Transverse colon (tissue), 4 donors: ENCODE results near the gene ARL6IP4. TPM values are rescaled to one million over a fixed set of nuclear protein-coding genes. Genes with fewer than 3 reads are reported as not detected.

ENCODE experiments used
- DNase-seq: peaks from one replicate; pipeline ENCODE4 v3.0.0-alpha.2; 2019
- H3K27ac ChIP-seq, 4 donors: fragments of 200-600 bp; sonication (generic); 2 replicates each; pipeline ENCODE4 v1.5.1; 2016 to 2018; ENCODE audit warnings: inconsistent platforms in 4 of 4
- H3K27me3 ChIP-seq: fragments of 200-600 bp; sonication (generic); 2 replicates; pipeline ENCODE4 v1.5.1; 2017; ENCODE audit warnings: inconsistent platforms
- H3K36me3 ChIP-seq, 4 donors: fragments of 200-600 bp; sonication (generic); 2 replicates each; pipeline ENCODE4 v1.5.1; 2017 to 2019; ENCODE audit warnings: inconsistent platforms in 4 of 4
- H3K4me1 ChIP-seq, 4 donors: fragments of 200-600 bp; sonication (generic); 2 replicates each; pipeline ENCODE4 v1.5.1; 2017 to 2020; ENCODE audit warnings: inconsistent platforms in 4 of 4
- H3K4me3 ChIP-seq, 4 donors: fragments of 200-600 bp; sonication (generic); 1 replicate in 1 of 4; 2 replicates in 3 of 4; pipeline versions ENCODE4 v1.5.1 to v1.6.1; 2017 to 2019; ENCODE audit warnings: inconsistent platforms in 4 of 4
- H3K9me3 ChIP-seq, 2 donors: fragments of 200-600 bp; sonication (generic); 2 replicates each; pipeline ENCODE4 v1.5.1; 2017 to 2019; ENCODE audit warnings: inconsistent platforms in 2 of 2
- CTCF ChIP-seq, 5 experiments: fragments of 200-600 bp in 3 of 5; fragments of 450-650 bp in 2 of 5; sonication (generic) in 3 of 5; IDR thresholded peaks; 1 replicate in 2 of 5; 2 replicates in 3 of 5; pipeline ENCODE4 v1.5.1; 2016 to 2017; ENCODE audit warnings: antibody characterized with exemption in 5 of 5, inconsistent platforms in 3 of 5, mild to moderate bottlenecking in 2 of 5, moderate library complexity in 1 of 5
- EP300 ChIP-seq: sonication (generic); formaldehyde crosslinking; IDR thresholded peaks from one replicate; pipeline ENCODE4 v1.6.1; 2017; ENCODE audit warnings: antibody characterized with exemption, low read depth
- POLR2A ChIP-seq: fragments of 450-650 bp; IDR thresholded peaks from one replicate; pipeline ENCODE4 v1.6.1; 2016; ENCODE audit warnings: antibody characterized with exemption, mild to moderate bottlenecking, moderate library complexity
- POLR2AphosphoS5 ChIP-seq, 3 donors: sonication (generic); formaldehyde crosslinking; IDR thresholded peaks; one replicate each; pipeline ENCODE4 v1.6.1; 2016; ENCODE audit warnings: antibody characterized with exemption in 3 of 3
- WGBS, 2 donors: methylation state at CpG; one replicate each; pipeline ENCODE4 v1.1.5; 2018; ENCODE audit warnings: low coverage in 1 of 2; 5-methylcytosine and 5-hydroxymethylcytosine counted together
- in situ Hi-C, 4 donors: fragments of 200-750 bp; cut with MboI; loops; one replicate each; pipeline versions ENCODE4 v1.15.0 to v1.15.1; 2017; ENCODE audit warnings: low sequenced_read_pairs in 3 of 4, low pct_ligation_motif_present in 1 of 4, low pct_unique_long_range_greater_than_20kb in 1 of 4
- intact Hi-C: fragments of 100-400 bp; cut with DNase I; formaldehyde crosslinking; loops from one replicate; pipeline ENCODE4 v1.15.1; 2023; ENCODE audit warnings: low total_unique reads
- total RNA-seq, 4 donors: library from RNA; depleted of rRNA; stranded (reverse); fragments of >200 nt; gene quantifications; one replicate each; pipeline ENCODE4 v1.1.0, GENCODE V29; 2016

The ARL6IP4 gene
- total RNA-seq, 4 donors from 2014 or later = 77.4 to 225 (median 184) TPM

- WGBS, 2 donors = 14 to 69% methylated on average over 1 to 24 of the region's 25 CpGs
- intact Hi-C loops = no loop called here
- Histone ChIP-seq H3K36me3 (no peaks in the 10 kb centered on the region), H3K27ac (peak overlapping the region; percentile 89 to 93 (median 92)), H3K4me1 (peaks cover 28 to 59% (median 47%) of the 10 kb centered on the region in 4 donors), H3K27me3 (no peaks in the 10 kb centered on the region), H3K9me3 (no peaks in the 10 kb centered on the region), H3K4me3 (peak overlapping the region; percentile 69 to 98 (median 92))
- no peak for DNase-seq
- in situ Hi-C loops = no loop called here
- TF ChIP-seq POLR2AphosphoS5 (IDR thresholded peaks at IDR 0.05) = no peak
- TF ChIP-seq CTCF (IDR thresholded peaks at IDR 0.05) = no peak
- no peak for TF ChIP-seq POLR2A
- no peak for TF ChIP-seq EP300
Observed at GRCh38 chr12:122981587-122982476, 1.4 kb downstream of the ARL6IP4 start.

GRCh38 chr12:122982477-122982815 lies 2.0 kb downstream of the ARL6IP4 start:
- Histone ChIP-seq H3K4me1 (peaks cover 27 to 53% (median 46%) of the 10 kb centered on the region in 4 donors), H3K36me3 (peaks cover 0 to 5% (median 0%) of the 10 kb centered on the region in 4 donors), H3K27me3 (no peaks in the 10 kb centered on the region), H3K9me3 (no peaks in the 10 kb centered on the region), H3K27ac (no peak overlapping the region), H3K4me3 (no peak overlapping the region)
- intact Hi-C loops (no loop called here), in situ Hi-C loops (no loop called here)
- no peak for DNase-seq
- WGBS, 2 donors = 83 to 100% methylated on average over 1 to 11 of the region's 11 CpGs
- no peak for TF ChIP-seq POLR2A
- TF ChIP-seq POLR2AphosphoS5 (IDR thresholded peaks at IDR 0.05) = no peak
- no peak for TF ChIP-seq EP300
- no peak for TF ChIP-seq CTCF (IDR thresholded peaks at IDR 0.05)

- no peak for TF ChIP-seq POLR2AphosphoS5 (IDR thresholded peaks at IDR 0.05)
- TF ChIP-seq EP300 = no peak
- no peak for TF ChIP-seq CTCF (IDR thresholded peaks at IDR 0.05)
- TF ChIP-seq POLR2A = no peak
- H3K9me3 ChIP-seq = no peaks in the 10 kb centered on the region
- H3K27me3 ChIP-seq = no peaks in the 10 kb centered on the region
- H3K4me1 ChIP-seq = peaks cover 27 to 53% (median 46%) of the 10 kb centered on the region in 4 donors
- H3K4me3 ChIP-seq = no peak overlapping the region
- peak overlapping the region in 3 of 4 donors; percentile 38 to 54 (median 42) for H3K27ac ChIP-seq
- no peak for DNase-seq
- in situ Hi-C loops (no loop called here), intact Hi-C loops (no loop called here)
- H3K36me3 ChIP-seq = peaks cover 0 to 7% (median 0%) of the 10 kb centered on the region in 4 donors
- 77 to 84% methylated on average over 5 to 20 of the region's 21 CpGs for WGBS, 2 donors
Observed at GRCh38 chr12:122982963-122983788, 2.7 kb downstream of the ARL6IP4 start.
